IMR-90 (cell line): ENCODE measurements around the gene OTOG. TPM values are rescaled to one million over a fixed set of nuclear protein-coding genes. Genes with fewer than 3 reads are reported as not detected.

Source experiments
- ATAC-seq: fragments of 200-7000 bp; cut with Tn5 transposase; 2 replicates; pipeline ENCODE4 v1.9.1; 2020; ENCODE audit warnings: low read depth, mild to moderate bottlenecking, moderate library complexity
- BruUV-seq: library from RNA; stranded (reverse); fragments of 400-500 nt; replicated peaks from 2 replicates; lab custom pipeline; 2021; lab: Mats Ljungman, UMichigan
- CTCF ChIA-PET: fragments of 300-600 bp; formaldehyde crosslinking; extraction: SDS; loops from one replicate; lab custom pipeline; 2021; ENCODE audit warnings: antibody characterized with exemption; lab: Yijun Ruan, JAX
- POLR2A ChIA-PET: fragments of 300-600 bp; sonication (Branson Sonifier 250); formaldehyde crosslinking; loops from one replicate; lab custom pipeline; 2022; ENCODE audit warnings: antibody characterized with exemption; ENCODE audit not compliant: unreplicated experiment; lab: Charles Lee
- DNase-seq: peaks from one replicate; pipeline ENCODE4 v3.0.0; 2013
- H2AFZ ChIP-seq: replicated peaks from 2 replicates; pipeline ENCODE3; 2013; ENCODE audit warnings: low read length, mild to moderate bottlenecking; ENCODE audit not compliant: poor library complexity
- H2AK5ac ChIP-seq: 2 replicates; pipeline ENCODE4 v1.6.1; 2013; ENCODE audit warnings: low read depth, low read length, inconsistent platforms
- H2AK9ac ChIP-seq: replicated peaks from 2 replicates; pipeline ENCODE3; 2013; ENCODE audit warnings: mild to moderate bottlenecking, low read depth, low read length, moderate library complexity; ENCODE audit not compliant: poor library complexity
- H2BK120ac ChIP-seq: 2 replicates; pipeline ENCODE4 v1.6.1; 2013; ENCODE audit warnings: low read depth, low read length, inconsistent platforms
- H2BK15ac ChIP-seq: 3 replicates; pipeline ENCODE4 v1.6.1; 2013; ENCODE audit warnings: low read depth, low read length, inconsistent platforms
- H2BK20ac ChIP-seq: 2 replicates; pipeline ENCODE4 v1.6.1; 2013; ENCODE audit warnings: low read depth, mild to moderate bottlenecking, inconsistent platforms, low read length, moderate library complexity
- H2BK5ac ChIP-seq: 2 replicates; pipeline ENCODE4 v1.6.1; 2013; ENCODE audit warnings: mild to moderate bottlenecking, low read depth, low read length, inconsistent platforms; ENCODE audit not compliant: poor library complexity, severe bottlenecking
- H3K14ac ChIP-seq: replicated peaks from 2 replicates; pipeline ENCODE4 v1.6.1; 2013; ENCODE audit warnings: low read depth, low read length, inconsistent platforms
- H3K18ac ChIP-seq: 2 replicates; pipeline ENCODE4 v1.6.1; 2013; ENCODE audit warnings: low read depth, low read length, control low read depth
- H3K23ac ChIP-seq: 2 replicates; pipeline ENCODE4 v1.6.1; 2013; ENCODE audit warnings: low read depth, low read length, inconsistent platforms
- H3K27ac ChIP-seq: 2 replicates; pipeline ENCODE4 v1.5.1; 2013; ENCODE audit warnings: mild to moderate bottlenecking, control low read depth, low read length; ENCODE audit not compliant: insufficient read depth
- H3K27me3 ChIP-seq: 2 replicates; pipeline ENCODE4 v1.6.1; 2013; ENCODE audit warnings: low read length; ENCODE audit not compliant: control insufficient read depth, insufficient read depth
- H3K36me3 ChIP-seq: 2 replicates; pipeline ENCODE4 v1.6.1; 2013; ENCODE audit warnings: low read length, mixed read lengths; ENCODE audit not compliant: control insufficient read depth, insufficient read depth
- H3K4ac ChIP-seq: 2 replicates; pipeline ENCODE4 v1.6.1; 2013; ENCODE audit warnings: low read depth, low read length, inconsistent platforms
- H3K4me1 ChIP-seq: 2 replicates; pipeline ENCODE4 v1.6.1; 2013; ENCODE audit warnings: low read length, mixed read lengths; ENCODE audit not compliant: control insufficient read depth, insufficient read depth
- H3K4me2 ChIP-seq: 2 replicates; pipeline ENCODE4 v1.6.1; 2013; ENCODE audit warnings: low read depth, mild to moderate bottlenecking, control low read depth, low read length, moderate library complexity
- H3K4me3 ChIP-seq: 2 replicates; pipeline ENCODE4 v1.5.1; 2013; ENCODE audit warnings: low read depth, mild to moderate bottlenecking, control low read depth, low read length, moderate library complexity; ENCODE audit not compliant: insufficient read depth
- H3K56ac ChIP-seq: 2 replicates; pipeline ENCODE4 v1.6.1; 2013; ENCODE audit warnings: low read length, inconsistent platforms; ENCODE audit not compliant: insufficient read depth; ENCODE audit errors: extremely low read depth
- H3K79me1 ChIP-seq, 2 experiments: 2 replicates each; pipeline ENCODE4 v1.6.1; 2013; ENCODE audit warnings: low read length in 2 of 2, inconsistent platforms in 1 of 2, low read depth in 1 of 2
- H3K9ac ChIP-seq: 2 replicates; pipeline ENCODE4 v1.6.1; 2013; ENCODE audit warnings: low read depth, low read length, control low read depth
- H3K9me1 ChIP-seq: 2 replicates; pipeline ENCODE4 v1.6.1; 2013; ENCODE audit warnings: low read length, inconsistent platforms; ENCODE audit not compliant: insufficient read depth
- H3K9me3 ChIP-seq: 2 replicates; pipeline ENCODE4 v1.6.1; 2013; ENCODE audit warnings: low read length; ENCODE audit not compliant: control insufficient read depth, insufficient read depth
- H4K20me1 ChIP-seq: 2 replicates; pipeline ENCODE4 v1.6.1; 2013; ENCODE audit warnings: low read length, inconsistent platforms; ENCODE audit not compliant: insufficient read depth
- H4K5ac ChIP-seq: 2 replicates; pipeline ENCODE4 v1.6.1; 2013; ENCODE audit warnings: mild to moderate bottlenecking, low read depth, low read length, control low read depth
- H4K8ac ChIP-seq, 2 experiments: 2 replicates each; pipeline ENCODE4 v1.6.1; 2013; ENCODE audit warnings: low read depth in 2 of 2, low read length in 2 of 2, control low read depth in 1 of 2, inconsistent platforms in 1 of 2
- H4K91ac ChIP-seq: 2 replicates; pipeline ENCODE4 v1.6.1; 2013; ENCODE audit warnings: low read depth, low read length, inconsistent platforms; ENCODE audit not compliant: insufficient read depth
- MAZ ChIP-seq: IDR thresholded peaks from 2 replicates; pipeline ENCODE4 v1.6.1; 2012; ENCODE audit warnings: low read depth, mild to moderate bottlenecking, low read length, improper control_type of control experiment, moderate library complexity, borderline replicate concordance
- WGBS, 2 experiments: methylation state at CpG; one replicate each; pipeline versions ENCODE4 v1.1.5 to v1.1.7; 2013; ENCODE audit warnings: missing lambda C conversion rate in 2 of 2; ENCODE audit not compliant: insufficient read length in 1 of 2; ENCODE audit errors: extremely low coverage in 2 of 2; 5-methylcytosine and 5-hydroxymethylcytosine counted together
- dilution Hi-C: fragments of 300-500 bp; cut with HindIII; formaldehyde crosslinking; loops from one replicate; pipeline ENCODE4 v1.14.3; 2018; ENCODE audit warnings: low sequenced_read_pairs; ENCODE audit not compliant: unreplicated experiment
- in situ Hi-C: fragments of 300-500 bp; cut with MboI; formaldehyde crosslinking; loops from 3 replicates; pipeline ENCODE4 v1.14.3; 2019; ENCODE audit warnings: low sequenced_read_pairs, inconsistent platforms, mixed read lengths
- intact Hi-C: fragments of 100-400 bp; cut with micrococcal nuclease; formaldehyde crosslinking; loops from 2 replicates; pipeline ENCODE4 v1.10.0; 2022
- polyA plus RNA-seq, 3 experiments: library from polyadenylated mRNA; depleted of rRNA; stranded (reverse); fragments of >200 nt; gene quantifications; 2 replicates each; pipeline ENCODE4 v1.2.3, GENCODE V29; 2012; ENCODE audit warnings: low replicate concordance in 1 of 3
- total RNA-seq: library from RNA; depleted of rRNA; stranded (reverse); fragments of >200 nt; gene quantifications from 2 replicates; pipeline ENCODE4 v1.2.3, GENCODE V29; 2012

The OTOG gene
- total and polyA plus RNA-seq, 2 of the 4 experiments (the other 2 are of a cell fraction): not detected

- Histone ChIP-seq H3K27ac (no peak overlapping the region), H3K79me1 (no peaks in the 10 kb centered on the region), H3K9me1 (no peaks in the 10 kb centered on the region), H3K23ac (no peak overlapping the region), H2BK15ac (no peak overlapping the region), H2BK5ac (no peak overlapping the region), H3K4me1 (no peaks in the 10 kb centered on the region), H3K27me3 (peaks cover 15% of the 10 kb centered on the region), H2AK5ac (no peak overlapping the region), H3K36me3 (no peaks in the 10 kb centered on the region), H2AFZ (no peak overlapping the region), H3K4me3 (no peak overlapping the region), H2BK120ac (no peak overlapping the region), H3K56ac (no peak overlapping the region), H3K9me3 (no peaks in the 10 kb centered on the region), H3K4ac (no peak overlapping the region), H3K18ac (no peak overlapping the region), H4K5ac (no peak overlapping the region), H3K14ac (no peak overlapping the region), H3K9ac (no peak overlapping the region), H4K8ac (no peak overlapping the region), H4K91ac (no peak overlapping the region), H2BK20ac (no peak overlapping the region), H4K20me1 (no peaks in the 10 kb centered on the region), H2AK9ac (no peak overlapping the region), H3K4me2 (no peak overlapping the region)
- TF ChIP-seq MAZ: no peak
- ATAC-seq: no peak
- BruUV-seq: no TSS peak
- ChIA-PET POLR2A (no interaction called here), CTCF (interaction anchor here (0.5 to 1.1 kb wide), 2 partner anchors 121 to 154 kb away, joined by 3 to 5 read pairs; no protein-coding TSS in a partner anchor)
- DNase-seq: no peak
- dilution Hi-C loops (no loop called here), intact Hi-C loops (loop anchor here (10.0 kb wide), 2 partner anchors 683 to 723 kb away; no protein-coding TSS in a partner anchor), in situ Hi-C loops (loop anchor here (10.0 to 25.0 kb wide), 2 partner anchors 273 to 570 kb away; no protein-coding TSS in a partner anchor)
- no CpG with 5 or more reads among the region's 2 CpGs for WGBS, 2 experiments
These were observed 39.3 kb upstream of the OTOG start for GRCh38 chr11:17507773-17508172.
